ENCODE measurements around the gene HOATZ. TPM values are rescaled to one million over a fixed set of nuclear protein-coding genes. Genes with fewer than 3 reads are reported as not detected.

The HOATZ gene
- total and polyA plus RNA-seq, 8 donors: 0.18 TPM; not detected in 7

- Histone ChIP-seq H3K9me3 (no peaks in the 10 kb centered on the region), H3K4me3 (no peak overlapping the region), H3K4me1 (no peaks in the 10 kb centered on the region), H3K36me3 (no peaks in the 10 kb centered on the region), H3K27ac (no peak overlapping the region), H3K27me3 (no peaks in the 10 kb centered on the region)
- intact Hi-C loops (cut with DNase I; ENCODE audit: low total_unique reads): no loop called here
- TF ChIP-seq, protein P1, sequence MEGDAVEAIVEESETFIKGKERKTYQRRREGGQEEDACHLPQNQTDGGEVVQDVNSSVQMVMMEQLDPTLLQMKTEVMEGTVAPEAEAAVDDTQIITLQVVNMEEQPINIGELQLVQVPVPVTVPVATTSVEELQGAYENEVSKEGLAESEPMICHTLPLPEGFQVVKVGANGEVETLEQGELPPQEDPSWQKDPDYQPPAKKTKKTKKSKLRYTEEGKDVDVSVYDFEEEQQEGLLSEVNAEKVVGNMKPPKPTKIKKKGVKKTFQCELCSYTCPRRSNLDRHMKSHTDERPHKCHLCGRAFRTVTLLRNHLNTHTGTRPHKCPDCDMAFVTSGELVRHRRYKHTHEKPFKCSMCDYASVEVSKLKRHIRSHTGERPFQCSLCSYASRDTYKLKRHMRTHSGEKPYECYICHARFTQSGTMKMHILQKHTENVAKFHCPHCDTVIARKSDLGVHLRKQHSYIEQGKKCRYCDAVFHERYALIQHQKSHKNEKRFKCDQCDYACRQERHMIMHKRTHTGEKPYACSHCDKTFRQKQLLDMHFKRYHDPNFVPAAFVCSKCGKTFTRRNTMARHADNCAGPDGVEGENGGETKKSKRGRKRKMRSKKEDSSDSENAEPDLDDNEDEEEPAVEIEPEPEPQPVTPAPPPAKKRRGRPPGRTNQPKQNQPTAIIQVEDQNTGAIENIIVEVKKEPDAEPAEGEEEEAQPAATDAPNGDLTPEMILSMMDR (IDR thresholded peaks at IDR 0.05): no peak
- TF ChIP-seq POLR2AphosphoS5 (IDR thresholded peaks at IDR 0.05) (no peak), POLR2A (IDR thresholded peaks at IDR 0.05) (no peak), EP300 (IDR thresholded peaks at IDR 0.05) (no peak)
- 89 to 94% (median 91%) methylated on average over 2 of the region's 2 CpGs for WGBS, 5 donors
- DNase-seq: no peak
Measured at GRCh38 chr11:111523343-111523742, 8.8 kb downstream of the HOATZ start.

DNA sequence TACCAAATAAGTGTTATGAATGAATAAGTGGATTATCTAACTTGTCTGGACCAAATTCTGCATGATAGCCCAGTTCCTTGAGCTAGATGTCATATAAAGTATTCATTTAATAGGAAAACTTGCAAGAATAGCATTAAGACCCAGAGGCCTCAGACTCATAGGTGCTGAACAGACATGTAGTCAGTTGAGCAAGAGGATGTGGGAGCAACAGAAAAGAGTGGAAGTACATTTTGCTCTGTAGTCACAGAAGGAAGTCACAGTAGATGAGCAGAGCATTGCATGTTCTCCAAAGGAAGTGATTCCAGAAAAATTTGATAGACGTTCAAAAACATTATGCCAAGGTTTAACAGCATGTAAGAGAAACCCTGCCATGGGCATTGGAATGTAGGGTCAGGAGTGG is 9.5 kb downstream of the HOATZ start:
- Histone ChIP-seq H3K4me1 (no peaks in the 10 kb centered on the region), H3K9me3 (no peaks in the 10 kb centered on the region), H3K27me3 (no peaks in the 10 kb centered on the region), H3K4me3 (no peak overlapping the region), H3K36me3 (no peaks in the 10 kb centered on the region), H3K27ac (no peak overlapping the region)
- intact Hi-C loops (cut with DNase I; ENCODE audit: low total_unique reads): no loop called here
- TF ChIP-seq POLR2A (IDR thresholded peaks at IDR 0.05): no peak
- TF ChIP-seq, protein P1 (IDR thresholded peaks at IDR 0.05): no peak
- TF ChIP-seq EP300 (IDR thresholded peaks at IDR 0.05): no peak
- TF ChIP-seq POLR2AphosphoS5 (IDR thresholded peaks at IDR 0.05): no peak
- WGBS, 5 donors: 69 to 82% (median 74%) methylated on average over 1 of the region's 1 CpG
- no peak for DNase-seq

DNA sequence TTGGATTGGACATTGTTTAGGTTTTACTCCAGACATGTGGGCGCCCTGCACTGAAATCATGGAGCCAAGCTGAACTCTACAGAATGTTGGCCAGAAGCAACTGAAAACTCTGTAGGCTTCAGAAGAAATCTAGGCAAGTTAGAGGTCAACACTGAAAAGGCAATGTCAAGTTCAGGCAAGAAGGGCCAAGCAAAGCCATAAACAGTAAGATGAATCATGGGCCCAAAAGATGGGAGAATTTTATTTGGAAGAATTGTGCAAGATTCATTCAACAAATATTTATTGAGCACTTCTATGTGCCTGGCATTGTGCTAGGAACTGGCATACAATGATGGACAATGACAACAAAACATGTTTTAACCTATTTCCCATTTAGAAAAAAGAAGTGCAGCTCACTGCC is 10.9 kb downstream of the HOATZ start:
- DNase-seq: no peak
- intact Hi-C loops (cut with DNase I; ENCODE audit: low total_unique reads): no loop called here
- H3K27me3 ChIP-seq: no peaks in the 10 kb centered on the region
- TF ChIP-seq POLR2A (IDR thresholded peaks at IDR 0.05) (no peak), EP300 (IDR thresholded peaks at IDR 0.05) (no peak), POLR2AphosphoS5 (IDR thresholded peaks at IDR 0.05) (no peak)
- TF ChIP-seq, protein P1 (IDR thresholded peaks at IDR 0.05): no peak
- H3K36me3 ChIP-seq: no peaks in the 10 kb centered on the region
- H3K4me1 ChIP-seq: no peaks in the 10 kb centered on the region
- no peak overlapping the region for H3K4me3 ChIP-seq
- H3K27ac ChIP-seq: no peak overlapping the region
- WGBS, 5 donors: 86 to 100% (median 95%) methylated on average over 1 of the region's 1 CpG
- H3K9me3 ChIP-seq: no peaks in the 10 kb centered on the region

- no peak overlapping the region for H3K4me3 ChIP-seq
- no peak for DNase-seq
- intact Hi-C loops (cut with DNase I; ENCODE audit: low total_unique reads): no loop called here
- no peak overlapping the region for H3K27ac ChIP-seq
- TF ChIP-seq POLR2A (IDR thresholded peaks at IDR 0.05) (no peak), POLR2AphosphoS5 (IDR thresholded peaks at IDR 0.05) (no peak), EP300 (IDR thresholded peaks at IDR 0.05) (no peak)
- TF ChIP-seq, protein P1 (IDR thresholded peaks at IDR 0.05): no peak
- no peaks in the 10 kb centered on the region for H3K4me1 ChIP-seq
- no peaks in the 10 kb centered on the region for H3K9me3 ChIP-seq
- H3K36me3 ChIP-seq: no peaks in the 10 kb centered on the region
- H3K27me3 ChIP-seq: no peaks in the 10 kb centered on the region
- WGBS, 5 donors: 74 to 87% (median 86%) methylated on average over 1 of the region's 1 CpG
Measured at GRCh38 chr11:111526501-111526900, 11.9 kb downstream of the HOATZ start.
